A673 (cell line): ENCODE data around the gene CDSN. TPM values are rescaled to one million over a fixed set of nuclear protein-coding genes. Genes with fewer than 3 reads are reported as not detected.

ENCODE experiments used
- BruUV-seq: library from RNA; stranded (reverse); fragments of 400-500 nt; replicated peaks from 2 replicates; lab custom pipeline; 2021; lab: Mats Ljungman, UMichigan
- CTCF ChIA-PET: fragments of 300-600 bp; sonication (Branson Sonifier 250); formaldehyde crosslinking; loops from one replicate; lab custom pipeline; 2022; ENCODE audit warnings: antibody characterized with exemption; lab: Charles Lee
- POLR2A ChIA-PET: fragments of 300-600 bp; sonication (Branson Sonifier 250); formaldehyde crosslinking; loops from one replicate; lab custom pipeline; 2022; ENCODE audit warnings: antibody characterized with exemption; ENCODE audit not compliant: low non-redundant PET; lab: Charles Lee
- DNase-seq: peaks from one replicate; pipeline ENCODE4 v3.0.0-alpha.2; 2015; ENCODE audit warnings: low spot score
- H3K27ac ChIP-seq: fragments of 200-600 bp; sonication (generic); 2 replicates; pipeline ENCODE4 v1.5.1; 2016; ENCODE audit warnings: mixed run types, low read depth, mild to moderate bottlenecking, mixed read lengths, antibody characterized with exemption, low read length; ENCODE audit not compliant: poor library complexity, severe bottlenecking
- H3K27me3 ChIP-seq: fragments of 200-600 bp; sonication (generic); replicated peaks from 2 replicates; pipeline ENCODE4 v1.6.1; 2017; ENCODE audit warnings: mixed run types, low read depth, mild to moderate bottlenecking, mixed read lengths, antibody characterized with exemption, low read length; ENCODE audit not compliant: insufficient read depth, poor library complexity
- H3K36me3 ChIP-seq: fragments of 200-600 bp; sonication (generic); 2 replicates; pipeline ENCODE4 v1.6.1; 2016; ENCODE audit warnings: mixed run types, mild to moderate bottlenecking, mixed read lengths, antibody characterized with exemption, low read length; ENCODE audit not compliant: insufficient read depth, poor library complexity, severe bottlenecking
- H3K4me1 ChIP-seq: fragments of 200-600 bp; sonication (generic); 2 replicates; pipeline ENCODE4 v1.6.1; 2017; ENCODE audit warnings: mixed run types, mild to moderate bottlenecking, mixed read lengths, antibody characterized with exemption, low read length; ENCODE audit not compliant: insufficient read depth, poor library complexity, severe bottlenecking
- H3K4me3 ChIP-seq: fragments of 200-600 bp; sonication (generic); 2 replicates; pipeline ENCODE4 v1.5.1; 2016; ENCODE audit warnings: low read depth, mixed run types, mild to moderate bottlenecking, mixed read lengths, low read length; ENCODE audit not compliant: poor library complexity, severe bottlenecking
- H3K9me3 ChIP-seq: fragments of 200-600 bp; sonication (generic); 2 replicates; pipeline ENCODE4 v1.6.1; 2016; ENCODE audit warnings: mixed run types, low read depth, mild to moderate bottlenecking, mixed read lengths, antibody characterized with exemption, low read length; ENCODE audit not compliant: poor library complexity, severe bottlenecking
- EZH2 ChIP-seq: fragments of 200-600 bp; sonication (generic); IDR thresholded peaks from 2 replicates; pipeline ENCODE4 v1.6.1; 2017; ENCODE audit warnings: borderline replicate concordance, low read depth, mild to moderate bottlenecking, mixed read lengths, antibody characterized with exemption, low read length; ENCODE audit not compliant: poor library complexity, severe bottlenecking
- intact Hi-C: fragments of 100-400 bp; cut with micrococcal nuclease; formaldehyde crosslinking; loops from one replicate; pipeline ENCODE4 v1.10.0; 2022; ENCODE audit not compliant: unreplicated experiment
- total RNA-seq: library from RNA; stranded (reverse); gene quantifications from 2 replicates; pipeline ENCODE4 v1.2.3, GENCODE V29; 2021
- TF ChIP-seq, protein P1 (sequence below): fragments of 300-800, 200-600 bp; sonication (generic); conservative IDR thresholded peaks from 2 replicates; pipeline ENCODE4 v1.5.1; 2017; ENCODE audit warnings: low read depth, mild to moderate bottlenecking, antibody characterized with exemption, low read length, moderate library complexity, mixed read lengths

CDSN gene
- total RNA-seq, 1 experiment from 2014 or later = not detected

DNA sequence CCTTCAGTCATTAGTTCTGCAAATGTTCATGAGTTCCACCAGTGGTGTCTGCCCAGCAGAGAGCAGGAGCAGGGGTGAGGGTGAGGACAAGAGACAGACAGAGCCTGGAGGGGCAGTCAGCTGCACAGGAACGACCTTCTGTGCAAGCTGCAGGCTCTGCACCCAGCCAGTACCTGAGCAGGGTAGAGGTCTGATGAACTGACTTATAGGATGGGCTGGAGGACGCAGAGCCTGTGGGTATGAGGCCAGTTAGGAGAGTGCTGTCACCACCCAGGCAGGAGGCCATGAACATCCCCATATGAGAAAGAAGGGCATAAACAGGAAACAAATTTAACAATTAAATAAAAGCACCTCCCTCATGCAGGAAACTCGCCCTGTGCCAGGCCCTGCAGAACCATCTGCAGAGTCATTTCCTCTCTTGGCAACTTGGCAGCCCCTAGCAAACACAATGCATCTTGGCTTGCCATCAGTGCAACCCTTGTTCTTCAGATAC is 25.8 kb downstream of the CDSN start:
- TF ChIP-seq EZH2 = no peak
- TF ChIP-seq, protein P1, sequence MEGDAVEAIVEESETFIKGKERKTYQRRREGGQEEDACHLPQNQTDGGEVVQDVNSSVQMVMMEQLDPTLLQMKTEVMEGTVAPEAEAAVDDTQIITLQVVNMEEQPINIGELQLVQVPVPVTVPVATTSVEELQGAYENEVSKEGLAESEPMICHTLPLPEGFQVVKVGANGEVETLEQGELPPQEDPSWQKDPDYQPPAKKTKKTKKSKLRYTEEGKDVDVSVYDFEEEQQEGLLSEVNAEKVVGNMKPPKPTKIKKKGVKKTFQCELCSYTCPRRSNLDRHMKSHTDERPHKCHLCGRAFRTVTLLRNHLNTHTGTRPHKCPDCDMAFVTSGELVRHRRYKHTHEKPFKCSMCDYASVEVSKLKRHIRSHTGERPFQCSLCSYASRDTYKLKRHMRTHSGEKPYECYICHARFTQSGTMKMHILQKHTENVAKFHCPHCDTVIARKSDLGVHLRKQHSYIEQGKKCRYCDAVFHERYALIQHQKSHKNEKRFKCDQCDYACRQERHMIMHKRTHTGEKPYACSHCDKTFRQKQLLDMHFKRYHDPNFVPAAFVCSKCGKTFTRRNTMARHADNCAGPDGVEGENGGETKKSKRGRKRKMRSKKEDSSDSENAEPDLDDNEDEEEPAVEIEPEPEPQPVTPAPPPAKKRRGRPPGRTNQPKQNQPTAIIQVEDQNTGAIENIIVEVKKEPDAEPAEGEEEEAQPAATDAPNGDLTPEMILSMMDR = no peak
- no peaks in the 10 kb centered on the region for H3K9me3 ChIP-seq
- intact Hi-C loops = no loop called here
- DNase-seq = peak; percentile 62
- ChIA-PET POLR2A (no interaction called here), CTCF (interaction anchor here (0.6 to 0.9 kb wide), 2 partner anchors 43 to 612 kb away, joined by 3 to 5 read pairs; no protein-coding TSS in a partner anchor)
- no peak overlapping the region for H3K4me3 ChIP-seq
- BruUV-seq = no TSS peak
- H3K27ac ChIP-seq = no peak overlapping the region
- H3K4me1 ChIP-seq = peaks cover 10% of the 10 kb centered on the region
- no peaks in the 10 kb centered on the region for H3K27me3 ChIP-seq
- no peaks in the 10 kb centered on the region for H3K36me3 ChIP-seq

DNA sequence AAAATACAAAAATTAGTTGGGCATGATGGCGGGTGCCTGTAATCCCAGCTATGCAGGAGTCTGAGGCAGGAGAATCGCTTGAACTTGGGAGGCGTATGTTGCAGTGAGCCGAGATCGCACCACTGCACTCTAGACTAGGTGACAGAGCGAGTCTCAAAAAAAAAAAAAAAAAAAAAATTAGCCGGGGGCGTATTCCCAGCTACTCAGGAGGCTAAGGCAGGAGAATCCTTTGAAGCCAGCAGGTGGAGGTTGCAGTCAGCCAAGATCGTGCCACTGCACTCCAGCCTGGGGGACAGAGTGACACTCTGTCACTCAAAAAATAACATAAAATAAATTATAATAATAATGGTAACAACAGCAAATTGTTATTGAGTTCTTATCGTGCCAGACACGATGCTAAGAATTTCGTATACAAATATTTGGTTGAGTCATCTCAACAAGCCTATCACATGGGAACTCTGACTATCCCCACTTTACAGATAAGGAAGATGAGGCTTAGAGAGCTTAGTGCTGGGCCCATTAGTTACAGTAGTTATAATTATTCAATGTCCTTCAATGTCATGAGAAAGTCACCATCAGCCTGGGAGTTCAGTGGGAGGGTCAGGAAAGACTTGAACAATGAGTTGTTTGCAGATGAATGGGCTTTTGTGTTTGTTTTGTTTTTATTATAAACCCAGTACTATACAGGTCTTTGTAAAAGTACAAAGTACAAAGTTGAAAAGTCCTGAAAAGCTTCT is 27.3 kb downstream of the CDSN start:
- Histone ChIP-seq H3K4me1 (peaks cover 10% of the 10 kb centered on the region), H3K27me3 (no peaks in the 10 kb centered on the region), H3K36me3 (no peaks in the 10 kb centered on the region), H3K27ac (no peak overlapping the region), H3K9me3 (no peaks in the 10 kb centered on the region), H3K4me3 (no peak overlapping the region)
- BruUV-seq = no TSS peak
- CTCF ChIA-PET = no interaction called here
- intact Hi-C loops = no loop called here
- no peak for DNase-seq
- POLR2A ChIA-PET = no interaction called here
- TF ChIP-seq, protein P1 = no peak
- TF ChIP-seq EZH2 = no peak

DNA sequence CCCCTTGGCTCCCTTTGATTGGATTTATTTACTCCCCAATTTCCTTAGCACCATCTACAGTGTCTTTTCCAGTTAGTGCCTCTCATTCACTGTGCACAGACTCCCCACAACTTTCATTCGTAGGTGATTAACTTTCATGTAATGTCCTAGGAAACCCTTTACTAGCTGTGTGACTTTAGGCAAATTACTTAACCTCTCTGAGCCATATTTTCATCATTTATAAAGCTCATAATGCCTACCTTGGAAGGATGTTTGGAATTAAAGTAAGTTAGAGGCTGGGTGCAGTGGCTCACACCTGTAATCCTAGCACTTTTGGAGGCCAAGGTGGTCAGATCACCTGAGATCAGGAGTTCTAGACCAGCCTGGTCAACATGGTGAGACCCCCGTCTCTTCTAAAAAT is 28.0 kb downstream of the CDSN start:
- Histone ChIP-seq H3K27me3 (no peaks in the 10 kb centered on the region), H3K9me3 (no peaks in the 10 kb centered on the region), H3K4me3 (no peak overlapping the region), H3K4me1 (peaks cover 12% of the 10 kb centered on the region), H3K27ac (no peak overlapping the region), H3K36me3 (no peaks in the 10 kb centered on the region)
- no TSS peak for BruUV-seq
- intact Hi-C loops = no loop called here
- ChIA-PET POLR2A (no interaction called here), CTCF (no interaction called here)
- no peak for DNase-seq
- no peak for TF ChIP-seq EZH2
- TF ChIP-seq, protein P1 = no peak
